ENCODE results near the gene CSRNP2.
"Not testable (repeated sequence)": the region's sequence is repeated elsewhere in the genome, so short reads cannot be mapped to it uniquely, and the experiment has no call there.

The CSRNP2 gene

GRCh38 chr12:51025836-51026638 is 57.4 kb downstream of the CSRNP2 start, which contains the start of gene SLC11A2:
Gene SLC11A2, minus strand, starts transcription at chr12:51026384. Its CDS starts 15,656 bp downstream, at chr12:51010728.
- DNase-seq = peak; percentile 90

- peak; percentile 70 for DNase-seq
Measured at GRCh38 chr12:51025338-51025835, 58.0 kb downstream of the CSRNP2 start.

- no peak for DNase-seq
Measured at GRCh38 chr12:51023625-51024382, 59.6 kb downstream of the CSRNP2 start.

GRCh38 chr12:51021694-51022093 is 61.7 kb downstream of the CSRNP2 start:
- DNase-seq = no peak

GRCh38 chr12:51020448-51021182 is 62.8 kb downstream of the CSRNP2 start:
- no peak for DNase-seq

- no peak for DNase-seq
Measured at GRCh38 chr12:51019927-51020326, 63.5 kb downstream of the CSRNP2 start.

- DNase-seq = no peak
Measured at GRCh38 chr12:51018956-51019355, 64.4 kb downstream of the CSRNP2 start.

- no peak for DNase-seq
Measured at GRCh38 chr12:51017452-51017851, 65.9 kb downstream of the CSRNP2 start.

GRCh38 chr12:51014467-51014866 is 68.9 kb downstream of the CSRNP2 start:
- not testable (repeated sequence) for DNase-seq

GRCh38 chr12:51013441-51013840 is 70.0 kb downstream of the CSRNP2 start:
- DNase-seq = no peak

- no peak for DNase-seq
Measured at GRCh38 chr12:51012570-51013236, 70.7 kb downstream of the CSRNP2 start.

GRCh38 chr12:51011955-51012354 is 71.4 kb downstream of the CSRNP2 start:
- no peak for DNase-seq
